Stomach (tissue), 9 donors: ENCODE measurements around the gene MEIG1. TPM values are rescaled to one million over a fixed set of nuclear protein-coding genes. Genes with fewer than 3 reads are reported as not detected.
A peak's percentile ranks its signal among the peaks of the same experiment; 100 is the strongest.

Experiments
- DNase-seq, 2 donors: peaks; one replicate each; pipeline versions ENCODE4 v3.0.0 to v3.0.0-alpha.2; 2013 to 2019
- H3K27ac ChIP-seq, 5 donors: fragments of 200-600 bp in 4 of 5; sonication (generic) in 4 of 5; one replicate each; pipeline ENCODE4 v1.5.1; 2013 to 2019; ENCODE audit warnings: mild to moderate bottlenecking in 1 of 5, moderate library complexity in 1 of 5
- H3K27me3 ChIP-seq, 3 donors: fragments of 200-600 bp; sonication (generic); one replicate each; pipeline ENCODE4 v1.5.1; 2017 to 2019; ENCODE audit warnings: mixed run types in 1 of 3
- H3K36me3 ChIP-seq, 4 donors: fragments of 200-600 bp; sonication (generic); 1 replicate in 3 of 4; 2 replicates in 1 of 4; pipeline ENCODE4 v1.5.1; 2016 to 2019
- H3K4me1 ChIP-seq, 4 donors: fragments of 200-600 bp; sonication (generic); one replicate each; pipeline ENCODE4 v1.5.1; 2016 to 2019
- H3K4me3 ChIP-seq, 4 donors: fragments of 200-600 bp; sonication (generic) in 3 of 4; one replicate each; pipeline ENCODE4 v1.5.1; 2016 to 2019; ENCODE audit warnings: mild to moderate bottlenecking in 1 of 4
- H3K9me3 ChIP-seq, 4 donors: fragments of 200-600 bp; sonication (generic); one replicate each; pipeline ENCODE4 v1.5.1; 2016 to 2019
- CTCF ChIP-seq, 7 experiments: fragments of 450-650 bp in 4 of 7; fragments of 200-600 bp in 3 of 7; sonication (generic) in 3 of 7; IDR thresholded peaks; one replicate each; pipeline ENCODE4 v1.5.1; 2016 to 2019; ENCODE audit warnings: antibody characterized with exemption in 7 of 7, control low read depth in 2 of 7, mild to moderate bottlenecking in 1 of 7
- EP300 ChIP-seq: sonication (generic); formaldehyde crosslinking; IDR thresholded peaks from one replicate; pipeline ENCODE4 v1.6.1; 2017; ENCODE audit warnings: antibody characterized with exemption
- POLR2A ChIP-seq, 4 donors: fragments of 450-650 bp; IDR thresholded peaks; one replicate each; pipeline ENCODE4 v1.6.1; 2016; ENCODE audit warnings: antibody characterized with exemption in 4 of 4, control low read depth in 2 of 4, mild to moderate bottlenecking in 1 of 4, moderate library complexity in 1 of 4
- POLR2AphosphoS5 ChIP-seq, 3 donors: sonication (generic); formaldehyde crosslinking; IDR thresholded peaks; one replicate each; pipeline ENCODE4 v1.6.1; 2016; ENCODE audit warnings: antibody characterized with exemption in 3 of 3
- WGBS, 5 donors: extraction: QIAGEN DNeasy Blood & Tissue Kit in 3 of 5; methylation state at CpG; one replicate each; pipeline versions ENCODE4 v1.1.5 to v1.1.7; 2013 to 2018; 5-methylcytosine and 5-hydroxymethylcytosine counted together
- intact Hi-C: fragments of 100-400 bp; cut with DNase I; formaldehyde crosslinking; loops from one replicate; pipeline ENCODE4 v1.15.1; 2023; ENCODE audit warnings: low total_unique reads
- polyA plus RNA-seq, 3 donors: library from polyadenylated mRNA; stranded (reverse); fragments of 200-250 nt; gene quantifications; one replicate each; pipeline ENCODE4 v1.2.3, GENCODE V29; 2013
- total RNA-seq, 5 donors: library from RNA; depleted of rRNA; stranded (reverse); fragments of >200 nt; gene quantifications; one replicate each; pipeline versions ENCODE4 v1.1.0 to v1.2.3, GENCODE V29; 2014 to 2016
- donor health status: healthy with polysubstance abuse.
- donor health status: Bipolar disorder and iron deficiency.
- donor health status: healthy.

The MEIG1 gene
- total and polyA plus RNA-seq, 8 donors: 0.58 TPM; not detected in 7

- Histone ChIP-seq H3K4me1 (no peaks in the 10 kb centered on the region), H3K4me3 (no peak overlapping the region), H3K36me3 (peaks cover 49 to 95% (median 92%) of the 10 kb centered on the region in 4 donors), H3K9me3 (peaks cover 0 to 26% (median 23%) of the 10 kb centered on the region in 4 donors), H3K27me3 (no peaks in the 10 kb centered on the region), H3K27ac (no peak overlapping the region)
- intact Hi-C loops: no loop called here
- TF ChIP-seq EP300: no peak
- no peak for TF ChIP-seq CTCF (IDR thresholded peaks at IDR 0.05)
- no peak for TF ChIP-seq POLR2AphosphoS5 (IDR thresholded peaks at IDR 0.05)
- TF ChIP-seq POLR2A (IDR thresholded peaks at IDR 0.05): no peak
- WGBS, 5 donors: 96 to 100% (median 98%) methylated on average over 3 of the region's 3 CpGs
- no peak for DNase-seq
Observed at GRCh38 chr10:14917827-14918226, 41.4 kb upstream of the MEIG1 start.

GRCh38 chr10:14918964-14919363, 40.2 kb upstream of the MEIG1 start:
- Histone ChIP-seq H3K4me1 (no peaks in the 10 kb centered on the region), H3K27me3 (no peaks in the 10 kb centered on the region), H3K9me3 (peaks cover 0 to 26% (median 23%) of the 10 kb centered on the region in 4 donors), H3K27ac (no peak overlapping the region), H3K4me3 (no peak overlapping the region), H3K36me3 (peaks cover 49 to 95% (median 92%) of the 10 kb centered on the region in 4 donors)
- intact Hi-C loops: no loop called here
- TF ChIP-seq POLR2A (IDR thresholded peaks at IDR 0.05) (no peak), EP300 (no peak), POLR2AphosphoS5 (IDR thresholded peaks at IDR 0.05) (no peak), CTCF (IDR thresholded peaks at IDR 0.05) (no peak)
- DNase-seq: no peak
- 88 to 97% (median 90%) methylated on average over 3 of the region's 3 CpGs for WGBS, 5 donors

- Histone ChIP-seq H3K27me3 (no peaks in the 10 kb centered on the region), H3K9me3 (no peaks in the 10 kb centered on the region), H3K4me1 (no peaks in the 10 kb centered on the region), H3K27ac (peak overlapping the region in 1 of 5 donors; percentile 73), H3K4me3 (no peak overlapping the region), H3K36me3 (peaks cover 35 to 100% (median 98%) of the 10 kb centered on the region in 4 donors)
- DNase-seq: peak in 1 of 2 donors; percentile 20
- WGBS, 5 donors: 93 to 98% (median 97%) methylated on average over 7 of the region's 7 CpGs
- intact Hi-C loops: no loop called here
- TF ChIP-seq CTCF (IDR thresholded peaks at IDR 0.05) (no peak), POLR2A (IDR thresholded peaks at IDR 0.05) (no peak), POLR2AphosphoS5 (IDR thresholded peaks at IDR 0.05) (peak in 1 of 3 donors; percentile 16), EP300 (no peak)
Observed at GRCh38 chr10:14924013-14924412, 35.2 kb upstream of the MEIG1 start.

GRCh38 chr10:14925268-14925667, 33.9 kb upstream of the MEIG1 start:
- WGBS, 5 donors: 97 to 99% (median 99%) methylated on average over 2 of the region's 2 CpGs
- Histone ChIP-seq H3K9me3 (no peaks in the 10 kb centered on the region), H3K36me3 (peaks cover 27 to 100% (median 98%) of the 10 kb centered on the region in 4 donors), H3K4me1 (no peaks in the 10 kb centered on the region), H3K27ac (peak overlapping the region in 4 of 5 donors; percentile 67 to 81 (median 74)), H3K27me3 (no peaks in the 10 kb centered on the region), H3K4me3 (no peak overlapping the region)
- intact Hi-C loops: no loop called here
- DNase-seq: no peak
- no peak for TF ChIP-seq POLR2A (IDR thresholded peaks at IDR 0.05)
- TF ChIP-seq CTCF (IDR thresholded peaks at IDR 0.05): no peak
- TF ChIP-seq EP300: no peak
- TF ChIP-seq POLR2AphosphoS5 (IDR thresholded peaks at IDR 0.05): no peak
